Ovary (tissue), 3 donors: ENCODE data around the gene PUS10.

Experiments
- CTCF ChIP-seq, 3 donors: fragments of 450-650 bp in 2 of 3; fragments of 200-600 bp in 1 of 3; IDR thresholded peaks; one replicate each; pipeline versions ENCODE4 v1.5.1 to v1.8.0; 2016 to 2022; ENCODE audit warnings: antibody characterized with exemption in 3 of 3, mild to moderate bottlenecking in 1 of 3
- EP300 ChIP-seq: sonication (generic); formaldehyde crosslinking; IDR thresholded peaks from one replicate; pipeline ENCODE4 v1.6.1; 2017; ENCODE audit warnings: antibody characterized with exemption
- POLR2A ChIP-seq: fragments of 450-650 bp; IDR thresholded peaks from one replicate; pipeline ENCODE4 v1.6.1; 2017; ENCODE audit warnings: antibody characterized with exemption, mild to moderate bottlenecking, moderate library complexity
- donor health status: DM: no; HTN: no; CAD: no.

- TF ChIP-seq EP300 (no peak), CTCF (IDR thresholded peaks at IDR 0.05) (no peak), POLR2A (no peak)
Observed at GRCh38 chr2:60899892-60900249, 118.2 kb downstream of the PUS10 start.
